HepG2 (cell line): ENCODE measurements around the gene MME. TPM values are rescaled to one million over a fixed set of nuclear protein-coding genes. Genes with fewer than 3 reads are reported as not detected.

ENCODE experiments used
- ATAC-seq: fragments of 200-7000 bp; cut with Tn5 transposase; 3 replicates; pipeline ENCODE4 v1.9.1; 2020; ENCODE audit warnings: mild to moderate bottlenecking, moderate library complexity
- BruUV-seq: library from RNA; stranded (reverse); fragments of 400-500 nt; replicated peaks from 2 replicates; lab custom pipeline; 2021; lab: Mats Ljungman, UMichigan
- CTCF ChIA-PET: fragments of 300-600 bp; formaldehyde crosslinking; extraction: SDS; loops from one replicate; lab custom pipeline; 2021; ENCODE audit warnings: low total read pairs, inconsistent platforms, low intra/inter-chr PET ratio; lab: Yijun Ruan, JAX
- POLR2A ChIA-PET: fragments of 350-600 bp; sonication (Branson Sonifier 250); formaldehyde crosslinking; loops from one replicate; lab custom pipeline; 2020; ENCODE audit warnings: antibody characterized with exemption, inconsistent platforms; lab: Yijun Ruan, JAX
- DNase-seq: peaks from one replicate; pipeline ENCODE4 v3.0.0-alpha.2; 2015; ENCODE audit warnings: low spot score
- FAIRE-seq: peaks from 3 replicates; lab custom pipeline; 2011; peaks lifted over from hg19 to GRCh38; lab: Jason Lieb, UNC
- H2AFZ ChIP-seq: one replicate; pipeline ENCODE4 v1.6.1; 2011; ENCODE audit warnings: low read length, inconsistent platforms
- H3K27ac ChIP-seq: fragments of 300-600 bp; 3 replicates; pipeline ENCODE4 v1.8.0; 2011; ENCODE audit warnings: mixed run types, mild to moderate bottlenecking, mixed read lengths, low read length, inconsistent platforms; ENCODE audit not compliant: insufficient read depth; ENCODE audit errors: extremely low read length
- H3K27me3 ChIP-seq, 2 experiments: fragments of 200-600 bp in 1 of 2; 2 replicates in 1 of 2; 3 replicates in 1 of 2; pipeline versions ENCODE4 v1.6.0 to v1.8.0; 2011; ENCODE audit warnings: low read length in 2 of 2, mild to moderate bottlenecking in 2 of 2, moderate library complexity in 2 of 2, inconsistent platforms in 1 of 2; ENCODE audit not compliant: insufficient read depth in 2 of 2, control insufficient read depth in 1 of 2
- H3K36me3 ChIP-seq, 2 experiments: fragments of 200-600 bp in 1 of 2; replicated peaks in 1 of 2; 2 replicates in 1 of 2; 3 replicates in 1 of 2; pipeline versions ENCODE4 v1.5.1 to v1.8.0; 2011; ENCODE audit warnings: low read length in 2 of 2, inconsistent platforms in 1 of 2; ENCODE audit not compliant: insufficient read depth in 2 of 2, control insufficient read depth in 1 of 2
- H3K4me1 ChIP-seq: 2 replicates; pipeline ENCODE4 v1.5.1; 2012; ENCODE audit warnings: low read length, inconsistent platforms; ENCODE audit not compliant: insufficient read depth
- H3K4me2 ChIP-seq: 2 replicates; pipeline ENCODE4 v1.6.0; 2011; ENCODE audit warnings: low read depth, low read length, inconsistent platforms
- H3K4me3 ChIP-seq, 3 experiments: fragments of 200-600 bp in 1 of 3; sonication (generic), shearing (Covaris generic) in 1 of 3; replicated peaks in 1 of 3; 2 replicates each; pipeline ENCODE4 v1.5.1; 2011 to 2016; ENCODE audit warnings: low read length in 3 of 3, inconsistent platforms in 2 of 3, low read depth in 2 of 3, mild to moderate bottlenecking in 2 of 3, control low read depth in 1 of 3, mixed read lengths in 1 of 3; ENCODE audit not compliant: insufficient read depth in 1 of 3
- H3K79me2 ChIP-seq: one replicate; pipeline ENCODE4 v1.6.1; 2011; ENCODE audit warnings: low read length, inconsistent platforms; ENCODE audit not compliant: insufficient read depth
- H3K9ac ChIP-seq: 2 replicates; pipeline ENCODE4 v1.6.0; 2011; ENCODE audit warnings: mild to moderate bottlenecking, low read depth, low read length, inconsistent platforms; ENCODE audit not compliant: insufficient read depth
- H3K9me3 ChIP-seq: 2 replicates; pipeline ENCODE4 v1.5.1; 2012; ENCODE audit warnings: mild to moderate bottlenecking, low read length
- H4K20me1 ChIP-seq: 2 replicates; pipeline ENCODE4 v1.6.0; 2011; ENCODE audit warnings: inconsistent platforms, mild to moderate bottlenecking, low read length, moderate library complexity; ENCODE audit not compliant: insufficient read depth
- JUNB ChIP-seq: sonication (generic); formaldehyde crosslinking; IDR thresholded peaks from 2 replicates; pipeline ENCODE4 v1.8.0; 2022; ENCODE audit warnings: missing genetic modification reagents, mild to moderate bottlenecking, borderline replicate concordance
- MBNL3 ChIP-seq: fragments of 250-450 bp; sonication (Bioruptor Pico); conservative IDR thresholded peaks from 2 replicates; pipeline ENCODE4 v1.8.0; 2022; ENCODE audit warnings: mild to moderate bottlenecking, inconsistent platforms
- SMARCC2 ChIP-seq: fragments of 450-650 bp; IDR thresholded peaks from 2 replicates; pipeline ENCODE4 v1.6.1; 2017; ENCODE audit warnings: antibody characterized with exemption, mild to moderate bottlenecking
- SRF ChIP-seq: IDR thresholded peaks from 2 replicates; pipeline ENCODE4 v1.6.1; 2011; ENCODE audit warnings: mild to moderate bottlenecking, low read depth, low read length, moderate library complexity
- STAT5B ChIP-seq: sonication (generic); formaldehyde crosslinking; IDR thresholded peaks from 2 replicates; pipeline ENCODE4 v1.4.0; 2020; ENCODE audit warnings: missing genetic modification reagents
- THYN1 ChIP-seq: sonication (generic); formaldehyde crosslinking; IDR thresholded peaks from 2 replicates; pipeline ENCODE4 v1.8.1; 2023; ENCODE audit warnings: low read depth, mild to moderate bottlenecking, moderate library complexity, missing genetic modification reagents, borderline replicate concordance
- ZNF337 ChIP-seq: sonication (generic); formaldehyde crosslinking; IDR thresholded peaks from 2 replicates; pipeline ENCODE4 v1.5.1; 2020; ENCODE audit warnings: missing genetic modification reagents, low read depth, mild to moderate bottlenecking, borderline replicate concordance
- ZNF678 ChIP-seq: sonication (generic); formaldehyde crosslinking; IDR thresholded peaks from 2 replicates; pipeline ENCODE4 v1.4.0; 2020; ENCODE audit warnings: mild to moderate bottlenecking, missing genetic modification reagents
- WGBS: methylation state at CpG from one replicate; pipeline ENCODE4 v1.1.6; 2017; ENCODE audit warnings: low lambda C conversion rate; 5-methylcytosine and 5-hydroxymethylcytosine counted together
- in situ Hi-C: cut with HindIII; loops from 2 replicates; pipeline ENCODE4 v1.10.0; 2017; ENCODE audit warnings: low pct_unique_long_range_greater_than_20kb; ENCODE audit not compliant: extremely low pct_ligation_motif_present
- intact Hi-C: fragments of 100-400 bp; cut with micrococcal nuclease; formaldehyde crosslinking; loops from one replicate; pipeline ENCODE4 v1.10.0; 2022; ENCODE audit not compliant: unreplicated experiment
- polyA plus RNA-seq, 8 experiments: library from polyadenylated mRNA; depleted of rRNA in 3 of 8; stranded (reverse) in 7 of 8; unstranded in 1 of 8; fragments of >200 nt; fragmentation: Illumina TruSeq in 4 of 8; extraction: Trizol in 4 of 8; gene quantifications; 2 replicates each; pipeline versions ENCODE4 v1.2.1 to v1.2.3, GENCODE V29; 2011 to 2016; ENCODE audit warnings: low read depth in 4 of 8, missing spikeins in 1 of 8, mixed read lengths in 1 of 8; ENCODE audit not compliant: insufficient read depth in 1 of 8
- total RNA-seq, 5 experiments: library from RNA; depleted of rRNA; stranded (reverse); fragments of >200 nt; fragmentation: Illumina TruSeq; extraction: Trizol; gene quantifications; 2 replicates each; pipeline ENCODE4 v1.2.3, GENCODE V29; 2016; ENCODE audit warnings: low read depth in 1 of 5
- TF ChIP-seq, protein P1 (sequence below): sonication (generic); formaldehyde crosslinking; IDR thresholded peaks from 2 replicates; pipeline ENCODE4 v1.4.0; 2020; ENCODE audit warnings: missing genetic modification reagents, borderline replicate concordance
- TF ChIP-seq, protein P2 (sequence below): sonication (generic); formaldehyde crosslinking; IDR thresholded peaks from 2 replicates; pipeline ENCODE4 v1.5.0; 2020; ENCODE audit warnings: mild to moderate bottlenecking, missing genetic modification reagents
- TF ChIP-seq, protein P3 (sequence below), 2 experiments: IDR thresholded peaks; 2 replicates each; pipeline ENCODE4 v1.6.1; 2011 to 2012; ENCODE audit warnings: low read length in 2 of 2, borderline replicate concordance in 1 of 2, low read depth in 1 of 2, mild to moderate bottlenecking in 1 of 2, moderate library complexity in 1 of 2
- TF ChIP-seq, protein P4 (sequence below): sonication (generic); formaldehyde crosslinking; IDR thresholded peaks from 2 replicates; pipeline ENCODE4 v1.5.0; 2020; ENCODE audit warnings: mild to moderate bottlenecking, low read depth, missing genetic modification reagents, borderline replicate concordance
- TF ChIP-seq, protein P5 (sequence below): sonication (generic); formaldehyde crosslinking; IDR thresholded peaks from 2 replicates; pipeline ENCODE4 v1.5.0; 2020; ENCODE audit warnings: missing genetic modification reagents

The MME gene
- total and polyA plus RNA-seq, 2 of the 13 experiments (the other 11 are each of a cell fraction or from before 2014, with no cell fraction given), result not detected

DNA sequence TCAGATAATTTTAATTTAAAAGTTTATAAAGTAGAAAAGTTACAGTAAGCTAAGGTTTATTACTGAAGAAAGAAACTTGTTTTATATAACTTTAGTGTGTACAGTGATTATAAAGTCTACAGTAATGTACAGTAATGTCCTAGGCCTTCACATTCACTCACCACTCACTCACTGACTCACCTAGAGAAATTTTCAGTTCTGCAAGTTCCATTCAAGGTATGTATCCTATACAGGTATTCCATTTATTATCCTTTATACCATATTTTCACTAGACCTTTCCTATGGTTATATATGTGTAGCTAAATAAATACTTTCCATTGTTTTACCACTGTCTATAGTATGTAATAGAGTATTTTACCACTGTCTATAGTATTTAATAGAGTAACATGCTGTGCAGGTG is 33.2 kb upstream of the MME start (continued):
- TF ChIP-seq ZNF678 (CRISPR knock-in tag) (no peak), SMARCC2 (no peak), ZNF337 (CRISPR knock-in tag) (no peak), STAT5B (CRISPR knock-in tag) (no peak), MBNL3 (CRISPR knock-in tag) (no peak), SRF (no peak)
- TF ChIP-seq, protein P1, sequence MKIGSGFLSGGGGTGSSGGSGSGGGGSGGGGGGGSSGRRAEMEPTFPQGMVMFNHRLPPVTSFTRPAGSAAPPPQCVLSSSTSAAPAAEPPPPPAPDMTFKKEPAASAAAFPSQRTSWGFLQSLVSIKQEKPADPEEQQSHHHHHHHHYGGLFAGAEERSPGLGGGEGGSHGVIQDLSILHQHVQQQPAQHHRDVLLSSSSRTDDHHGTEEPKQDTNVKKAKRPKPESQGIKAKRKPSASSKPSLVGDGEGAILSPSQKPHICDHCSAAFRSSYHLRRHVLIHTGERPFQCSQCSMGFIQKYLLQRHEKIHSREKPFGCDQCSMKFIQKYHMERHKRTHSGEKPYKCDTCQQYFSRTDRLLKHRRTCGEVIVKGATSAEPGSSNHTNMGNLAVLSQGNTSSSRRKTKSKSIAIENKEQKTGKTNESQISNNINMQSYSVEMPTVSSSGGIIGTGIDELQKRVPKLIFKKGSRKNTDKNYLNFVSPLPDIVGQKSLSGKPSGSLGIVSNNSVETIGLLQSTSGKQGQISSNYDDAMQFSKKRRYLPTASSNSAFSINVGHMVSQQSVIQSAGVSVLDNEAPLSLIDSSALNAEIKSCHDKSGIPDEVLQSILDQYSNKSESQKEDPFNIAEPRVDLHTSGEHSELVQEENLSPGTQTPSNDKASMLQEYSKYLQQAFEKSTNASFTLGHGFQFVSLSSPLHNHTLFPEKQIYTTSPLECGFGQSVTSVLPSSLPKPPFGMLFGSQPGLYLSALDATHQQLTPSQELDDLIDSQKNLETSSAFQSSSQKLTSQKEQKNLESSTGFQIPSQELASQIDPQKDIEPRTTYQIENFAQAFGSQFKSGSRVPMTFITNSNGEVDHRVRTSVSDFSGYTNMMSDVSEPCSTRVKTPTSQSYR (CRISPR knock-in tag), result no peak
- TF ChIP-seq, all 625 proteins: peak for 0

DNA sequence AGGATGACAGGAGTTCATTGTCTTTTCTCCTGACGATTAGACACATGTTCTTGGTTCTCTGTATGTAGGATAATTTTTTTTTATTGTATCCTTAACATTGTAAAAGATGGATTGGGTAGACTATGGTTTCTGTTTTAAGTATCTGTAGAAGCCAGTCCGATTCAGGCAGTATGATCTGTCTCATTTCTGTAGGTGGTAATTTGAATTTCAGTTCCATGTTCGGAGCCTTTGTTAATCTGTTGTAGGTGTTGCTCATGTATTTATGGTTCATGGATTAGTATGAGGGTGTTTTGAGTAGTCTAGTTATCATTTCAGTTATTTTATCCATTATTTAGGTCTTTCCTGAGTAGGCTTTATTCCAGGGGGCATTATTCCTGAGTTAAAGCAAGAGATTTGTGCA is 32.4 kb upstream of the MME start:
- ChIA-PET POLR2A (no interaction called here), CTCF (no interaction called here)
- DNase-seq (no peak), ATAC-seq (no peak), FAIRE-seq (no peak)
- Histone ChIP-seq H3K9ac (no peak overlapping the region), H3K27ac (no peak overlapping the region), H3K4me1 (no peaks in the 10 kb centered on the region), H3K27me3 (no peaks in the 10 kb centered on the region), H3K36me3 (no peaks in the 10 kb centered on the region), H2AFZ (no peak overlapping the region), H3K79me2 (no peaks in the 10 kb centered on the region), H3K4me2 (no peak overlapping the region), H3K9me3 (peaks cover 20% of the 10 kb centered on the region), H4K20me1 (no peaks in the 10 kb centered on the region), H3K4me3 (no peak overlapping the region)
- WGBS, result 26% methylated on average over 3 of the region's 3 CpGs
- no TSS peak for BruUV-seq
- intact Hi-C loops, result no loop called here
- in situ Hi-C loops, result no loop called here
- TF ChIP-seq, protein P2, sequence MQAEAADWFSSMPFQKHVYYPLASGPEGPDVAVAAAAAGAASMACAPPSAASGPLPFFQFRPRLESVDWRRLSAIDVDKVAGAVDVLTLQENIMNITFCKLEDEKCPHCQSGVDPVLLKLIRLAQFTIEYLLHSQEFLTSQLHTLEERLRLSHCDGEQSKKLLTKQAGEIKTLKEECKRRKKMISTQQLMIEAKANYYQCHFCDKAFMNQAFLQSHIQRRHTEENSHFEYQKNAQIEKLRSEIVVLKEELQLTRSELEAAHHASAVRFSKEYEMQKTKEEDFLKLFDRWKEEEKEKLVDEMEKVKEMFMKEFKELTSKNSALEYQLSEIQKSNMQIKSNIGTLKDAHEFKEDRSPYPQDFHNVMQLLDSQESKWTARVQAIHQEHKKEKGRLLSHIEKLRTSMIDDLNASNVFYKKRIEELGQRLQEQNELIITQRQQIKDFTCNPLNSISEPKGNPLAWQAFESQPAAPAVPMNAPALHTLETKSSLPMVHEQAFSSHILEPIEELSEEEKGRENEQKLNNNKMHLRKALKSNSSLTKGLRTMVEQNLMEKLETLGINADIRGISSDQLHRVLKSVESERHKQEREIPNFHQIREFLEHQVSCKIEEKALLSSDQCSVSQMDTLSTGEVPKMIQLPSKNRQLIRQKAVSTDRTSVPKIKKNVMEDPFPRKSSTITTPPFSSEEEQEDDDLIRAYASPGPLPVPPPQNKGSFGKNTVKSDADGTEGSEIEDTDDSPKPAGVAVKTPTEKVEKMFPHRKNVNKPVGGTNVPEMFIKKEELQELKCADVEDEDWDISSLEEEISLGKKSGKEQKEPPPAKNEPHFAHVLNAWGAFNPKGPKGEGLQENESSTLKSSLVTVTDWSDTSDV (CRISPR knock-in tag), result no peak
- TF ChIP-seq, protein P3, sequence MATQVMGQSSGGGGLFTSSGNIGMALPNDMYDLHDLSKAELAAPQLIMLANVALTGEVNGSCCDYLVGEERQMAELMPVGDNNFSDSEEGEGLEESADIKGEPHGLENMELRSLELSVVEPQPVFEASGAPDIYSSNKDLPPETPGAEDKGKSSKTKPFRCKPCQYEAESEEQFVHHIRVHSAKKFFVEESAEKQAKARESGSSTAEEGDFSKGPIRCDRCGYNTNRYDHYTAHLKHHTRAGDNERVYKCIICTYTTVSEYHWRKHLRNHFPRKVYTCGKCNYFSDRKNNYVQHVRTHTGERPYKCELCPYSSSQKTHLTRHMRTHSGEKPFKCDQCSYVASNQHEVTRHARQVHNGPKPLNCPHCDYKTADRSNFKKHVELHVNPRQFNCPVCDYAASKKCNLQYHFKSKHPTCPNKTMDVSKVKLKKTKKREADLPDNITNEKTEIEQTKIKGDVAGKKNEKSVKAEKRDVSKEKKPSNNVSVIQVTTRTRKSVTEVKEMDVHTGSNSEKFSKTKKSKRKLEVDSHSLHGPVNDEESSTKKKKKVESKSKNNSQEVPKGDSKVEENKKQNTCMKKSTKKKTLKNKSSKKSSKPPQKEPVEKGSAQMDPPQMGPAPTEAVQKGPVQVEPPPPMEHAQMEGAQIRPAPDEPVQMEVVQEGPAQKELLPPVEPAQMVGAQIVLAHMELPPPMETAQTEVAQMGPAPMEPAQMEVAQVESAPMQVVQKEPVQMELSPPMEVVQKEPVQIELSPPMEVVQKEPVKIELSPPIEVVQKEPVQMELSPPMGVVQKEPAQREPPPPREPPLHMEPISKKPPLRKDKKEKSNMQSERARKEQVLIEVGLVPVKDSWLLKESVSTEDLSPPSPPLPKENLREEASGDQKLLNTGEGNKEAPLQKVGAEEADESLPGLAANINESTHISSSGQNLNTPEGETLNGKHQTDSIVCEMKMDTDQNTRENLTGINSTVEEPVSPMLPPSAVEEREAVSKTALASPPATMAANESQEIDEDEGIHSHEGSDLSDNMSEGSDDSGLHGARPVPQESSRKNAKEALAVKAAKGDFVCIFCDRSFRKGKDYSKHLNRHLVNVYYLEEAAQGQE (IDR thresholded peaks at IDR 0.05; ENCODE audit: borderline replicate concordance in 1 of 2, low read depth in 1 of 2, low read length in 2 of 2), result no peak
- TF ChIP-seq JUNB, result no peak
- no peak for TF ChIP-seq THYN1 (CRISPR knock-in tag)
- TF ChIP-seq, protein P4, sequence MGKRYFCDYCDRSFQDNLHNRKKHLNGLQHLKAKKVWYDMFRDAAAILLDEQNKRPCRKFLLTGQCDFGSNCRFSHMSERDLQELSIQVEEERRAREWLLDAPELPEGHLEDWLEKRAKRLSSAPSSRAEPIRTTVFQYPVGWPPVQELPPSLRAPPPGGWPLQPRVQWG, result no peak
- TF ChIP-seq, protein P5, sequence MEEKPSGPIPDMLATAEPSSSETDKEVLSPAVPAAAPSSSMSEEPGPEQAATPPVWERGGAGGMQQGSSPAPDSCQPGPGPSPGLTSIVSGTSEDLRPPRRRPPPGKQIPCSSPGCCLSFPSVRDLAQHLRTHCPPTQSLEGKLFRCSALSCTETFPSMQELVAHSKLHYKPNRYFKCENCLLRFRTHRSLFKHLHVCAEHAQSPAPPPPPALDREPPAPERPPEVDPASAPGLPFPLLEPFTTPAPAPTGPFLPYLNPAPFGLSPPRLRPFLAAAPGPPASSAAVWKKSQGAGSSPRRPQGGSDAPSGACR (CRISPR knock-in tag), result no peak
